OCI-LY3 (cell line): ENCODE results near the gene NCF4.

Experiments
- EZH2phosphoT487 ChIP-seq: fragments of 200-600 bp; shearing (Covaris generic); IDR thresholded peaks from 2 replicates; pipeline ENCODE4 v1.6.1; 2018; ENCODE audit warnings: antibody characterized with exemption, mixed run types, low read depth
- TF ChIP-seq, protein P1 (sequence below): fragments of 200-600, 300-600 bp; sonication (generic); IDR thresholded peaks from 2 replicates; pipeline ENCODE4 v1.5.1; 2014; ENCODE audit warnings: antibody characterized with exemption, low read length, low read depth

DNA sequence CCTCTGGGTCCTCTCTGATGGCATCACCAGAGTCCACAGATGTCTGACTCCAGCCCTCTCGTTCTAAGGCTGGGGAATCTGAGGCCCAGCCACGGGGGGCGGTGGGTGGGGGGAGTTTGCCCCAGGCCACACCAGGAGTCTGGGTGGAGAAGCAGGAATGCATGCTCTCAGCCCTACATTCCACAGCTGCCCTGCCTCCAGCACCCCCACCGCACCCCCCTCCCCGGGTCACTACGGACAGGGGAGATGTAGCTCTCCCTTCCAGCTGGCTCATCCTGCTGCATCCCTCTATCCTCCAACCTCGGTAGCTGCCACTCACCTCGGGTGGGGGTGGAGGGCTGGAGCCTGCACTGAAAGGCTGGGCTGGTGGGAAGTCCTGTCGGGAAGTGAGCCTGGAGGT, 41.7 kb upstream of the NCF4 start:
- TF ChIP-seq, protein P1, sequence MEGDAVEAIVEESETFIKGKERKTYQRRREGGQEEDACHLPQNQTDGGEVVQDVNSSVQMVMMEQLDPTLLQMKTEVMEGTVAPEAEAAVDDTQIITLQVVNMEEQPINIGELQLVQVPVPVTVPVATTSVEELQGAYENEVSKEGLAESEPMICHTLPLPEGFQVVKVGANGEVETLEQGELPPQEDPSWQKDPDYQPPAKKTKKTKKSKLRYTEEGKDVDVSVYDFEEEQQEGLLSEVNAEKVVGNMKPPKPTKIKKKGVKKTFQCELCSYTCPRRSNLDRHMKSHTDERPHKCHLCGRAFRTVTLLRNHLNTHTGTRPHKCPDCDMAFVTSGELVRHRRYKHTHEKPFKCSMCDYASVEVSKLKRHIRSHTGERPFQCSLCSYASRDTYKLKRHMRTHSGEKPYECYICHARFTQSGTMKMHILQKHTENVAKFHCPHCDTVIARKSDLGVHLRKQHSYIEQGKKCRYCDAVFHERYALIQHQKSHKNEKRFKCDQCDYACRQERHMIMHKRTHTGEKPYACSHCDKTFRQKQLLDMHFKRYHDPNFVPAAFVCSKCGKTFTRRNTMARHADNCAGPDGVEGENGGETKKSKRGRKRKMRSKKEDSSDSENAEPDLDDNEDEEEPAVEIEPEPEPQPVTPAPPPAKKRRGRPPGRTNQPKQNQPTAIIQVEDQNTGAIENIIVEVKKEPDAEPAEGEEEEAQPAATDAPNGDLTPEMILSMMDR, result no peak
- TF ChIP-seq EZH2phosphoT487, result no peak
